Cortex of kidney (tissue), 1 donor: Measurements from ENCODE around the gene SCART1.
"Not testable (repeated sequence)": the region's sequence is repeated elsewhere in the genome, so short reads cannot be mapped to it uniquely, and the experiment has no call there.

ENCODE experiments used
- DNase-seq: peaks from one replicate; lab custom pipeline; 2025; lab: John Stamatoyannopoulos, UW

SCART1 gene

DNA sequence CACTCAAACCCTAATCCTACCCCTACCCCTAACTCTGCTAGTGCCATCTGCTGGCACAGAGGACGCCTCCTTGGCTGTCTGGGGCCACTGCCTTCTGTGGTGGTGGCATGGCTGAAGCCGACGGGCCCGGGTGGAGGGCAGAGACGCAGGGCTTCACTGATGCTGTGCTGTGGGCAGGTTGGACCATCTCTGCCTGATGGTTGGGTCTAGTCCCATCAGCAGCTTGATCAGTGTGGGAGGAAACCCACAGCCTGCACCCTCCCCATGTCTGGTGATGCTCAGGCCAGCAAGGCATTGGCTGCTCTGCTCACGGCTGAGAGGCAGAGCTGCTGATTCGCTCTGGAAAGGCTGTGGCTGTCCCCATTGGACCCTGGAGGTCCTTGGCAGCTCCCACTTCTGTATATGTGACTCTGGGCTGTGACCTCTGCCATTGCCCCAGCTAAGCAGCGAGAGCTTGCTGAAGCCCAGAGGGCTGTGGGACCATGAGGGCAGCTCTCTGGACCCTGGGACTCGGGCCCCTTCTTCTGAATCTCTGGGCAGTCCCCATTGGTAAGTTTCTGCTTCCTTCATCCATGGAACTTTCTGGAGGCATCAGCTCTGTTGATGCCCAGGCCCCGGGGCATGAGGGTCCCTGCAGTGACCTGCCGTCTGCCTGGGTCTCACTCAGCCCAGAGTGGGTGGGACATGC, at the start of gene SCART1:
Gene SCART1, plus strand, starts transcription at position 430 of the 688 bp plus-strand sequence. Its CDS starts 53 bp downstream, at position 483.
- no peak for DNase-seq

DNA sequence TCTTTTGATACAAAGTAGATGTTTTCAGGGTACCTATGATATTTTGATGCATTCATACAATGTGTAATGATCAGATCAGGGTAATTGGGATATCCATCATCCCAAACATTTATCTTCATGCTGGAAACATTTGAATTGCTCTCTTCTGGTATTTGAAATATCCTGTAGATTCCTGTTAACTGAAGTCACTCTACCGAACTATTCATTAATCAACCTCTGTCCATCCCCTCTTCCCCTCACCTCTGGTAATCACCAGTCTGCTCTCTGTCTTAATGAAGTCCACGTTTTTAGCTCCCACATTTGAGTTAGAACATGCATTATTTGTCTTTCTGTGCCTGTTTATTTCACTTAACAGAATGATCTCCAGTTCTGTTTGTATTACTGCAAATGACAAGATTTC, 48.5 kb upstream of the SCART1 start:
- DNase-seq = no peak

DNA sequence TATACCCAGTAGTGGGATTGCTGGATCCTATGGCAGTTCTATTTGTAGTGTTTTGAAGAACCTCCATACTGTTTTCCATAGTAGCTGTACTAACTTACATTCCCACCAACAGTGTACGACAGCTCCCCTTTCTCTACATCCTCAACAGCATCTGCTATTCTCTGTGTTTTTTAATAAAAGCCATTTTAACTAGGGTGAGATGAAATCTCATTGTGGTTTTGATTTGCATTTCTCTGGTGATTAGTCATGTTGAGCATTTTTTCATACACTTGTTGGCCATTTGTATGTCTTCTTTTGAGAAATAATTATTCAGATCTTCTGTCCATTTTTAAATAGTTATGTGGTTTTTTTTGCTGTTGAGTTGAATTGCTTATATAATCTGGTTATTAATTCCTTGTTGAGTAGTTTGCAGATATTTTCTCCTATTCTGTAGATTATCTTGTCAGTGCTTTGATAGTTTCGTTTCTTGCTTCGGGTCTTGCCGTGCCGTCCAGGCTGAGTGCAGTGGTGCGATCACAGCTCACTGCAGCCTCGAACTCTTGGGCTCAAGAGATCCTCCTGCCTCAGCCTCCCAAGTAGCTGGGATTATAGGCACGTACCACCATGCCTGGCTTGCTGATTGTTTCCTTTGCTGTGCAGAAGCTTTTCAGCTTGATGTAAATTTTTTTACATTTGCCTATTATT, 47.8 kb upstream of the SCART1 start:
- no peak for DNase-seq

DNA sequence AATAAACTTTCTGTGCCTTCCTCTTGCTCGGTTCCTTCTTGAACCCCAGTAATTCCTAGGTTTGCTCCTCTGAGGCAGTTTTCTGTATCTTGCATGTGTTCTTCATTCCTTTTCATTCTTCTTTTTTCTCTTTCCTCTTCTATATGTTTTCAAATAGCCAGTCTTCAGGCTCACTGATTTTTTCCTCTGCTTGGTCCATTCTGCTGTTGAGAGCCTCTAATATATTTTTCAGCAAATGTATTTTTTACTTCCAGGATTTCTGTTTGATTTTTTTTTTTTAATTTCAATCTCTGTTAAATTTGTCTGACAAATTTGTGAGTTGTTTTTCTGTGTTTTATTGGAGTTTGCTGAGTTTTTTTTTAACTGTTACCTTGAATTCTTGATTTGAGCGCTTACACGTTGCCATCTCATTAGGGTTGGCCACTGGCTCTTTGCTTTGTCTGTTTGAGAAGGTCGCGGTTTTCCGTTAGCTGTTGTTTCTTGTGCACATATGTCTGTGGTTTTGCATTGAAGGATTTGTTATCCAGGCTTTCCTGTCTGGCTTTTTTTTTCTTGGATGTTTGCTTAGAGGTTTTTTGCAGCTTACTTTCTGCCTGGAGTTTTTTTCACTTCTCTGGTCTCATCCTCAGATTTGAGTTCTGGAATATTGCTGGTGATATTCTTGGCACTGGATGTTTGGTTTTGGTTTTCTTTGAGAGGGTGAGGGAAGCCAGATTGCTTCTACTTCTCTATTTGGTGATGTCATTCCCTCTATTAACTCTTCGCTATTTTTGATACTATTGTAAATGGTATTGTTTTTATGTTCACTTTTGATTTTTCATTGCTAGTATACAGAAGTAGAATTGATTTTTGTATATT, 42.0 kb upstream of the SCART1 start:
- DNase-seq = no peak

DNA sequence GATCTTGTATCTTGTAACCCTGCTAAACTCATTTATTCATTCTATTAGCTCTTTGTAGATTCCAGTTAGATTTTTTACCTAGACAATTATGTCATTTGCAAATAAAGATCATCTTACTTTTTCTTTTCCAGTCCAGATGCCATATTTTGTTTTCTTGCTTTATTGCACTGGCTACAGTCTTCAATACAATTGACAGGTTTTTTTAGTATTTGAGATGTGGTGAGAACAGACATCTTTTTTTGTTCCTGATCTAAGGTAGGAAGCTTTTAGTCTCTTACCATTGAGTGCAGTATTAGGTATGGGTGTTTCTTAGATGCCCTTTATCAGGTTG, 41.4 kb upstream of the SCART1 start:
- DNase-seq = no peak

DNA sequence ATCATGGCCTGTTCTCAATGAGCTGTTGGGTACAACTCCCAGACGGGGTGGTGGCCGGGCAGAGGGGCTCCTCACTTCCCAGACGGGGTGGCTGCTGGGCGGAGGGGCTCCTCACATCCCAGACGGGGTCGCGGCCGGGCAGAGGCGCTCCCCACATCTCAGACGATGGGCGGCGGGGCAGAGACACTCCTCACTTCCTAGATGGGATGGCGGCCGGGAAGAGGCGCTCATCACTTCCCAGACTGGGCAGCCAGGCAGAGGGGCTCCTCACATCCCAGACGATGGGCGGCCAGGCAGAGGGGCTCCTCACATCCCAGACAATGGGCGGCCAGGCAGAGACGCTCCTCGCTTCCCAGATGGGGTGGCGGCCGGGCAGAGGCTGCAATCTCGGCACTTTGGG, 39.3 kb upstream of the SCART1 start:
- not testable (repeated sequence) for DNase-seq

DNA sequence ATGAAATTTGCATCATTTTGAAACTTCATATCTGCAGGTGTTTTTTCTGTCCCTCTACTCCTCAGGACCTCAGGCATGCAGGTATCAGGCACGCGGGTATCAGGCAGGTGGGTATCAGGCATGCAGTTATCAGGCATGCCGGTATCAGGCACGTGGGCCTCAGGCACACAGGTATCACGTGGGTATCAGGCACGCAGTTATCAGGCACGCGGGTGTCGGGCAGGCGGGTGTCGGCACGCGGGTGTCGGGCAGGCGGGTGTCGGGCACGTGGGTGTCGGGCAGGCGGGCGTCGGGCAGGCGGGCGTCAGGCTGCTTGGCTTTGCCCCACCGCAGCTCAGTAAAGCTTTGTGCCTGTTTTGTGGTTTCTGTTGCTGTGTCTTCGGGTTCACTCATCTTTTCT, 38.0 kb upstream of the SCART1 start:
- no peak for DNase-seq

DNA sequence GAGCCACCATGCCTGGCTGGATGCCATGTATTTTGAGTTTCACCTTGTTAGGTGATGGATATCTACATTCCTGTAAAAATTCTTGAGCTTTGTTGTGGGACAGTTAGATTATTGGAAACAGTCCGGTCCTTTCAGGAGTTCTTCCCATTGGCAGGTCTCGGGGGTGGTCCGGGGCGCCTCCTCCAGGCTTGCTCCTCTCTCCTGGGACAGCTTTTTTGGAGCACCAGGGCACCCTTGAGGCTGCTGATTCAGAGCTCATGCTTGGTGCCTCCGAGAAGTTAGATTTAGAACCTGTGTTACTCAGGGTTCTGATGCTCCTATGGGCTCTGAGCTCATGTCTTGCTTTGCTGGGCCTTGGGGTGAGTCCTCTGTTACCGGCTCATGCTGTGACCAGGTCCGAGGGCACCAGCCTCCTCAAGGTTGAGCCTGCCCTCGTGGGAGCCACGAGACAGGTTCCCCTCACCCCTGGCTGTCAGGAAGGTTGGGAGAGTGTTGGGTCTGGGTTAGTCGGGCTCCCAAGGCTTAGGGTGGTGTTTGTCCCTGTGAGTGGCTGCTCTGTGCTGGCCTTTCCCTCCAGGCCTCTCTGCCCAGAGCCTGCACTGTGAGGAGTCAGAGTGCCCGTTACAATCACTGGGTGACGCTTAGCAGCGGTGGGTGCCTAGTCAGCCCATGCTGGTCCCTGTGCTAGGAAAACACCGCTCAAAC, 35.3 kb upstream of the SCART1 start:
- no peak for DNase-seq

DNA sequence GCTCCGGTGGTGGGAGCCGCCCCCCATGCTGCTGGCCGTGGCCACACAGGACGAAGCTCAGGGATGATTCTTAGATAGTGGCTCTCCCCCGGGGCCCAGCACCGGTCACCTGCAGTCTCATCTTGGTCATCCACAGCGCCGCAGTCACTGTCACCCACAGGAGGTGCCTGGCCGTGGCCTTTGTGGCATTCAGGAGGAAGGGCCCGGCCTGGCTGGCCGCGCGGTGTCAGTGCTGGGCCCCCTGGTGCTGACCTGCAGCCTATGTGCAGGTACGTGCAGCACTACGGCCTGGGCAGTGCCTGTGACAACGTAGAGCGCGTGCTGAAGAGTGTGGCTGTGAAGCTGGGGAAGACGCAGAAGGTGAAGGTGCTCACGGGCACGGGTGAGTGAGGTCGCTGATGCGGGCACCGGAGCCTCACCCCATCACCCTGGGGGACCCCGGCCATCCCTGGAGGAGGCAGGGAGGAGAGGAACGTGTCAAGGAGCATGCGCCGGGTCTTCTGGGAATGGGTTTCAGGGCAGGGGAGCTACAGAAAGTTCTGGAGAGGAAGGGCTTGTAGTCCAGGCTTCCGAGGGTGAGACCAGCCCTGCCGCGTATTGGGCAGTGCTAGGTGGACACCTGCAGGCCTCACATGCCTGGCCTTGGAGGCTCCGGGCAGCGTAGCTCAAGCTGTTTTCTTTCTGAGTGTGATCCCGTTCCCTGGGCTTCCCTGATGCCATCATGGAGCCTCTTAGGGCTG, 34.4 kb upstream of the SCART1 start:
- DNase-seq = no peak

DNA sequence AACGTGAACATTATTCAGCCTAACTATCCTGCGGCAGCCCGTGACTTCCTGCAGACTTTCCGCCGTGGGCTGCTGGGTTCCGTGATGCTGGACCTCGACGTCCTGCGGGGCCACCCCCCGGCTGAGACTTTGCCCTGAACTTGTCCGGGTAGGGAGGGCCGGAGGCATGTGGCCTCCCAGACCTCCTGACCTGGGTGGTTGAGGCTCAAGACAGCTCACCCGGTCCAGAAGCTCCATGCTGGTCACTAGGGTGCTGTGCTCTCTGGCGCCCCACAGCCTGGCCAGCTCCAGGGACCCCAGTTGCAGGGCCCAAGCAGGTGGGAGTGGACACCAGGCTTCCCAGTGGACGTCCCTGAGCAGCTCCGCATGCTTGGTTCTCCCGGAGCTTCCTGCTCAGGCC, 33.7 kb upstream of the SCART1 start:
- no peak for DNase-seq

DNA sequence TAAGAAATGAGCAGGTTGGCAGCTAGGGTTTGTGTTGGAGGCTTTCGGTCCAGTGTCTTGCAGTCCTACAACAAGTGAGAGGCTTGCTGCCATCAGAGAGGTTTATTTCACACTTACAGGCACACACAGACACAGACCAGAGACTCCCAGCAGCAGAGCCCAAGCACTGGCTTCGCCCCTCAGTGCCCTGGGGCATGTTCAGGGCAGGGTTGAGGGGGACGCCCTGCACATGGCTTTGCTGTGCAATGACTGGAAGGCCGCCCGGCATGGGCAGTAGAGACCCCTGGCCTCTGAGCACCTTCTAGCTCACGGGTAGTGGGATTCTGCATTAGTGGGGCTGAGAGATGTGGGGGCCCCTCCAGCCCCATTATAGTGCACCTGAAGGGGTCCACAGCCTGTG, 33.2 kb upstream of the SCART1 start:
- no peak for DNase-seq

DNA sequence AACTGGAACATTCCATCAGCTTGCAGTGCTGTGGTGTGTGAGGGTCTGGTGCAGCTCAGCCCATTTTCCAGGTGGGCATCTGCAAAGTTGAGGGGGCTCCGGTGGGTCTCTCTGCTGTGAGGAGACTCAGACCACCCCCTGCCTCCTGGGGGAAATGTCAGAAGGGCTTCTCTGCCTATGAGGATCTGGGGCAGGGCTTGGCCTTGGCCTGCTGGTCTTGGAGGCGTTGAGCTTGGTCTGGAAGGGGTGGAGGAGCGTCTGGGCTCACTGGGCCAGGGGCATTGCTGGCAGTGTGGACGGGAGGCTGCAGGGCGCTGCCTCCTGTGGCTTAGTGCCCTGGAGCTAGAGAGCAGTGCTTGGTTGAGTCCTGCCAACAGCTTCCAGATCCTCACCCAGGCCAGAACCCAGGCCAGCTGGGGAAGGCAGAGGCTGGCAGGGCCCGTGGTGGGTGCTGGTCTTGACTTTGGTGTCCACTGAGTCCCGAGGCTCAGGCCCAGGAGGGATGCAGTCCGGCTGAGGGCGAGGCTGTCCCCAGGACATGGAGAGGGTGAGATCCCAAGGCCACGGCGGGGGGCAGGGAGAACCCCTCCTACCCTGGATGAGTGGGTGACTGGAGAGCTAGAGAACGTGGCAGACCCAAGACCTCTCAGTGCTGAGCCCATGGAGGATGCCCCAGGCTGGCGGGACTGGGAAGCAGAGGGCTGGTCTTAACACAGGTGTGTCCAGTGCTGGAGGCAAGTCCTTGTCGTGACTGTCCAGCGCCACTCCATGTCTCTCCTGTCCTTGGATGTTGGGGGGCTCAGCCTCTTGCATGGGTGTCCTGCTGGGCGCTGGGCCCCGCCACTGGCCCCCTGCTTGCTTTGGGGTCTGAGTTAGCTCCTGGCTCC, 32.2 kb upstream of the SCART1 start:
- DNase-seq = no peak

DNA sequence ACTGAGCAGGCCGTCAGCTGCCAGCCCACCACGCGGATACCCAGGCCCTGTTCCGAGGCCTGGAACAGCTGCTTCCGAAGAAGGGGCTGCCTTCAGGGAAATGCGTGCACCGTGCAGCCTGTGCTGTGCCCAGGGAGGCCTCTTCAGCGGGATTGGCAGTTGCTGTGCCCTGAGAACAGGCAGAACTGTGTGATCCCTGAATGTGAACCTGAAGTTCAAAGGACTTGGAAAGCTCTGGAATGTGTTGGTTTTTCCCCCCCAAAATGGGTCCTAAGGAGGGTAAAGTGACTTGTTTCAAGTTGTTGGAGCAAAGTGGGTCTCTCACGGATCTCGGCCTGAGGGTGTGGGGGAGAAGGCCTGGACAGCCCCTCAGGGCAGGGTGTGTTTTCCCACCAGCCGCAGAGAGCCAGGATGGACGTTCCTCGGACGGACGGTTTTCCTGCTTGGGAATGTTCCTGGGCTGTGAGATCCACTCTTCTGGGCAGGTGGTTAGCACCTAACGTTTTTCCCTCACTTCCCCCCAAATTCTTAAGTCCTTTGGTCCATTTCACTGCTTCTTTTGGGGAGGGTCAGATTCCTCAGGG, 31.4 kb upstream of the SCART1 start:
- no peak for DNase-seq

DNA sequence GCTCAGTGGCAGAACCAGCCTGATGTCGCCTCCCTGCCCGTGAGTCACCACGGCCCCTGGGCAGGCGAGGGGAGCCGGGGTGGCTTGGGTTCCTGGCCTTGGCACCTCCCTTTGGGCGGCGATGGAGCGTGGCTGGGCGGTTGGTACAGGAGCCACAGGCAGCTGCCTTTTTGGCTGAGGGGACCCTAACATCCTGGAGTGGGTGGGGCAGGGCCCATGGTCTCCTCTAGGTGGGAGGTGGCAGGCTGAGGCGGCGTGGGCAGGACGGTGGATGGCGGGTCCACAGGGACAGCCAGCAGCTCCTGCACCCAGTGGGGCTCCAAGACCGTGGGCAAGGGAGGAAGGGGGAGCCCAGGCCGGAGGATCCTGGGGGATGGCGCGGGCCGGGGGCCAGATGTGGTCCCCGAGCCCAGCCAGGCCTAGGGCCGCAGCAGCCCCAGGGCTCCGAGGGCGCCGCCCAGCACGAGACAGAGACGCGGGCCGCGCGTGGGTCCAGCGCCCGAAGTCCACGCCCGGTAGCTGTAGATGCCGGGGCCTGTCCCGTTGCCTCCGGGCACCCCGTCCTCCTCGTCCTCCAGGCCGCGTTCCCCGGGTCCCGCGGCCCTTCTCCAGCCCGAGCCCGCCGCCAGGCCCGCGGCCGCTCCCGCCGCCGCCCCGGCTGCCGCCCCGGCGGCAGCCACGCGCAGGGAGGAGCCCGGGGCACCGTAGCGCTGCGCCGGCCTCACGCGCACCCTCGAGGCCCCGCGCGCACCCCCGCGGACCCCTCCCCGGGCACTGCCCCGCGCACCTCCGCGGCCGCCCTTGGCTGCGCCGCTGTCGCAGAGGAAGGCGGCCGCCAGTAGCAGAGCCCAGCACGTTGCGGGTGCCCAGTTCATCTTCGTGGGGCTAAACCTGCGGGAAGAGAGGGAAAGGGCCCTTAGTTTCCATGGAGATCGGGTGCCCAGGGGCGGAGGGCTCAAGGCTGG, 30.7 kb upstream of the SCART1 start:
- DNase-seq = no peak

DNA sequence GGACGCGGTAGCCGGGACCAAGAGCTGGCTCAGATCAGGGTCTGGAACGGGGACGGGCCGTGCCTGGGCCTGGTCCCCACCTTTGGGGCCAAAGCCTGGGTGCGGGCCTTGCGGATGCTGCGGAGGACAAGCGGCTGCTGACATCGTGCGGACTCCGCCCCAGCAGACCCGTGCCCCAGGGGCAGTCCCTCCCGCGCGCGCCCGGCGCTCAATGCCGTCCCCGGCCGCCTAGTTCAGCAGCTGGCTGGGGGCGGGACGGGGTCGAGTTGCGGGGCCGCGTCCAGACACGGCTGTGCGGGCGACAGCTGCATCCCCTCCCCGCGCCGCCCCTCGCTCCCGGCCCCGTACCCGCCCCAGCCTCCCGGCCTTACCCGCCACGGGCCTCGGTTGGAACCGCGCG, 29.6 kb upstream of the SCART1 start:
- DNase-seq = not testable (repeated sequence)

DNA sequence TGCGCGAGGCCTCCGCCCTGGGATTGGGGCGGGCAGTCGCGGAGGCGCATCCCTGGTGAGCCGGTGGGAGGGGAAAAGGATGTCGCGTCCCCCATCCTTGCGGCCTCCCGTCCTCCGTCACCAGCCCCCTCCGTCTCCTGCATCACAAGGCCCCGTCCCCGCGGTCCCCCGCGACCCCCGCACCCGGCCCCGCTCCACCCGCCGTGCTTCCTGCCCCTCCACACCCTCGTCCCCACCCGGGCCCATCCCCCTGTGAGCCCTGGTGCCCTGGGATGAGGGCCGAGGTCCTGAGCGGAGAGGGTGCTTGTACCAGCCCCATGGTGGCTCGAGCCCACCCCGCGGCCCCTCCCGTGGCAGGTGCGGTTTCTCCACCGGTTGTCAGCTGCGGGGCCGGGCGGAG, 29.1 kb upstream of the SCART1 start, which contains the start of gene SPRN:
Gene SPRN, minus strand, starts transcription at position 25 of the 400 bp plus-strand sequence. CDS start 944 bp downstream, outside the sequence.
- DNase-seq = not testable (repeated sequence)

DNA sequence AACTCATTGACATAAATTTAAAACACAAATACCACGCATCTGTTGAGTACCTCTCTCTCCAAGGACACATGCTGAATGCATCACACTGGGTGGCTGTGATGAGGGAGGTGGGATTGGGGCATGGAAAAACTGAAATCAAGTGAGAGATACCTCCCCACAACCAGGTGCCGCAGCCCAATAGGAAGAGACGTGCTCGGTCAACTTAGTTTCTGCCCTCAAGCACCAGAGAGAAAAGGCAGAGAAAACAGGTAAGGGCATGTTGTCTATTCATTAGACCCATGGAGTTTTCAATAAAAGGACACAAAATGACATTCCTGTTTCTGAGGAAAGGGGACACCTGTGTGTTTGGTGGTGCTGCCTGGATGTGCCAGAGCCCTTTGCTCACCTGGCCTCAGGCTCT, 24.2 kb upstream of the SCART1 start:
- DNase-seq = not testable (repeated sequence)

DNA sequence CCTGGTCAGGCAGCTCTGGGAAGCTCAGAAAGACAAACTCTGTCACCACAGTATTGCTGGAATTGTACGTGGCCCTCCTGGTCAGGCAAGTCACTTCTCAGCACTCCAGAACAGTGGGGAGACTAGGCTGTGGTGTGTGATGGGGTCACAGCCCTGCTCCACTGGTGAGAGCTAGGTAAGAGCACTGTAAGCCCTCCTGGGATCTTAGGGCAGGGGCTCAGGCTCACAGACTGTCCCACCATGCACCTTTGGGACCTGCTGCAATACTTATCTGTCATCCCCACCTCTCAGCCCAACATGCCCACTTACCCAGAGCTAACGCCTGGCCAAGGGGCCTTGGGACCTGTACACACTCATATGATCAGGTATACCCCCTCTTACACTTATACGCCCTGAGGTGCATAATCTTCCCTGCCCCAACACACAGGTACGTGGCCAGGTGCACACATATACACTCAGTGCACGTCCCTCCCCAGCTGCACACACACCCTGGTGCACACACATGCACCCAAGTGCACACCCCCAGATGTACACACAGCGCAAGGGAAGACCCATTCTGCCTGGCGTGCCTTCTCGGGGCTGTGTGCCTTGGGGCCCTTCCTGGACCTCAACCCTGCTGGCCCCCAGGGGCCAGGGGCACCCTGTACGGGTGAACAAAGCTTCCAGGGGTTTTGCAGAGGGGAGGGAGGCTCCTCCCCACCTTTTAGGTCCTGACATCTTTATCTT, 21.7 kb upstream of the SCART1 start:
- not testable (repeated sequence) for DNase-seq
